GM12878 (cell line): ENCODE results near the gene MYCBPAP. TPM values are rescaled to one million over a fixed set of nuclear protein-coding genes. Genes with fewer than 3 reads are reported as not detected.

Experiments
- BCL11A ChIP-seq: IDR thresholded peaks from 2 replicates; pipeline ENCODE4 v1.6.1; 2011; ENCODE audit warnings: low read depth, low read length
- CHD1 ChIP-seq: IDR thresholded peaks from 2 replicates; pipeline ENCODE4 v1.6.1; 2012; ENCODE audit warnings: low read depth, low read length, improper control_type of control experiment
- FOXM1 ChIP-seq: IDR thresholded peaks from 2 replicates; pipeline ENCODE4 v1.6.1; 2012; ENCODE audit warnings: low read depth, mild to moderate bottlenecking, inconsistent platforms, low read length, moderate library complexity
- HCFC1 ChIP-seq: fragments of 150-350 bp; IDR thresholded peaks from 2 replicates; pipeline ENCODE4 v1.6.1; 2014; ENCODE audit warnings: low read length
- IKZF1 ChIP-seq: fragments of 450-650 bp; conservative IDR thresholded peaks from 2 replicates; pipeline ENCODE4 v1.6.1; 2017; ENCODE audit warnings: antibody characterized with exemption, mild to moderate bottlenecking
- IKZF2 ChIP-seq, 2 experiments: fragments of 450-650 bp; IDR thresholded peaks; 2 replicates each; pipeline ENCODE4 v1.6.1; 2017; ENCODE audit warnings: mild to moderate bottlenecking in 2 of 2, moderate library complexity in 2 of 2
- MXI1 ChIP-seq: fragments of 150-350 bp; IDR thresholded peaks from 2 replicates; pipeline ENCODE4 v1.6.1; 2011; ENCODE audit warnings: low read depth, mild to moderate bottlenecking, inconsistent platforms, low read length, improper control_type of control experiment
- NBN ChIP-seq: fragments of 450-650 bp; IDR thresholded peaks from 2 replicates; pipeline ENCODE4 v1.6.1; 2016
- NR2F1 ChIP-seq: fragments of 450-650 bp; conservative IDR thresholded peaks from 2 replicates; pipeline ENCODE4 v1.6.1; 2017; ENCODE audit warnings: mild to moderate bottlenecking
- POLR2AphosphoS5 ChIP-seq: IDR thresholded peaks from 2 replicates; pipeline ENCODE4 v1.6.1; 2011; ENCODE audit warnings: mild to moderate bottlenecking, low read length, inconsistent platforms
- RAD21 ChIP-seq: IDR thresholded peaks from 2 replicates; pipeline ENCODE4 v1.6.1; 2011; ENCODE audit warnings: mild to moderate bottlenecking, low read depth, low read length, moderate library complexity; ENCODE audit not compliant: insufficient read depth
- RELA ChIP-seq: fragments of 450-650 bp; IDR thresholded peaks from 2 replicates; pipeline ENCODE4 v1.8.0; 2014; ENCODE audit warnings: borderline replicate concordance; ENCODE audit not compliant: partially characterized antibody
- SMC3 ChIP-seq: IDR thresholded peaks from 2 replicates; pipeline ENCODE4 v1.6.1; 2011; ENCODE audit warnings: low read length, improper control_type of control experiment, borderline replicate concordance
- SUPT20H ChIP-seq: IDR thresholded peaks from 2 replicates; pipeline ENCODE4 v1.6.1; 2011; ENCODE audit warnings: low read depth, mild to moderate bottlenecking, low read length, moderate library complexity, borderline replicate concordance; ENCODE audit not compliant: control insufficient read depth
- TCF7 ChIP-seq: IDR thresholded peaks from 2 replicates; pipeline ENCODE4 v1.6.1; 2014; ENCODE audit warnings: antibody characterized with exemption, borderline replicate concordance
- YY1 ChIP-seq: IDR thresholded peaks from 2 replicates; pipeline ENCODE4 v1.6.1; 2011; ENCODE audit warnings: low read depth, mild to moderate bottlenecking, low read length
- ZNF384 ChIP-seq: IDR thresholded peaks from 2 replicates; pipeline ENCODE4 v1.6.1; 2012; ENCODE audit warnings: low read depth, mild to moderate bottlenecking, low read length, improper control_type of control experiment, borderline replicate concordance
- polyA plus RNA-seq, 11 experiments: library from polyadenylated mRNA; depleted of rRNA in 4 of 11; unstranded in 6 of 11; stranded (reverse) in 5 of 11; fragments of >200 nt; fragmentation: Nextera tagmentation in 4 of 11; fragmentation: Illumina TruSeq in 1 of 11; extraction: Ambion mirVana in 4 of 11; extraction: Trizol in 1 of 11; gene quantifications; 1 replicate in 1 of 11; 2 replicates in 10 of 11; pipeline versions ENCODE4 v1.2.1 to v1.2.3, GENCODE V29; 2011 to 2016; ENCODE audit warnings: inconsistent platforms in 2 of 11, missing spikeins in 2 of 11, low read depth in 1 of 11
- total RNA-seq, 4 experiments: library from RNA; depleted of rRNA in 3 of 4; stranded (reverse); fragments of >200 nt in 3 of 4; fragmentation: Illumina TruSeq in 1 of 4; extraction: Trizol in 1 of 4; gene quantifications; 2 replicates each; pipeline versions ENCODE4 v1.2.1 to v1.2.3, GENCODE V29; 2013 to 2021
- TF ChIP-seq, protein P1 (sequence below): IDR thresholded peaks from 2 replicates; pipeline ENCODE4 v1.6.1; 2012; ENCODE audit warnings: low read depth, low read length, improper control_type of control experiment
- TF ChIP-seq, protein P2 (sequence below): fragments of 150-350 bp; IDR thresholded peaks from 2 replicates; pipeline ENCODE4 v1.6.1; 2016; ENCODE audit warnings: low read depth, low read length
- TF ChIP-seq, protein P3 (sequence below), 3 experiments: IDR thresholded peaks in 2 of 3; conservative IDR thresholded peaks in 1 of 3; 2 replicates each; pipeline ENCODE4 v1.5.1; 2011; ENCODE audit warnings: low read depth in 3 of 3, low read length in 3 of 3, mild to moderate bottlenecking in 3 of 3, control low read depth in 2 of 3, moderate library complexity in 2 of 3, inconsistent platforms in 1 of 3, mixed read lengths in 1 of 3; ENCODE audit not compliant: control insufficient read depth in 2 of 3, insufficient read depth in 1 of 3; ENCODE audit errors: extremely low read depth in 1 of 3
- TF ChIP-seq, protein P4 (sequence below): IDR thresholded peaks from 2 replicates; pipeline ENCODE4 v1.6.1; 2012; ENCODE audit warnings: low read depth, low read length, improper control_type of control experiment

The MYCBPAP gene
- total and polyA plus RNA-seq, 10 of the 15 experiments (the other 5 are each of a cell fraction or from before 2014, with no cell fraction given) = 0.23 to 2.7 (median 1.5) TPM

DNA sequence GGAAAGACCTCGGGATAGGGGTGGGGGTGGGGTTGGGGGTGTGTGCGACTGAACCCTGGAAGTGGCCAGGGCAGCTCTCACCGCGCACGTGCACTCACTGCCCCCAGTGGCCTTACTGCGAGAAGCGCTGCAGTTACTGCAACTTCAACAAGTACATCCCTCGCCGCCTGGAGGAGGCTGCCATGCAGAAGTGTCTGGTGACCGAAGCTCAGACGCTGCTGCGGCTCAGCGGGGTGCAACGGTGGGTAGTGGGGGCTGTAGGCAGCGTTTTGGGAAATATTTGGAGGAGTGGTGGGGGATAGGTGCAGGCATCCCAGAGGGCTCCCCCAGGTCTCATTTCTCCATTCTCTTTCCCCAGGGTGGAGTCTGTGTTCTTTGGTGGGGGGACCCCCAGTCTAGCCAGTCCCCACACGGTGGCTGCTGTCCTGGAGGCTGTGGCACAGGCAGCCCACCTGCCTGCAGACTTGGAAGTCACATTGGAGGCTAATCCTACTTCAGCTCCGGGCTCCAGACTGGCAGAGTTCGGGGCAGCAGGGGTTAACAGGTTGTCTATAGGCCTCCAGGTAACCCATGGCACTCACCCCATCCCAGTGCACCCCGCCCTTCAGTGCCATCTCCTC lies 28.6 kb upstream of the MYCBPAP start (continued):
- TF ChIP-seq YY1 (0 out of 2 replicates have a peak, but pooled peaks have one; percentile 36), TCF7 (no peak), POLR2AphosphoS5 (no peak), IKZF2 (IDR thresholded peaks at IDR 0.05) (no peak), RAD21 (0 out of 2 replicates have a peak, but pooled peaks have one; percentile 24), NR2F1 (no peak), FOXM1 (no peak), MXI1 (peak; percentile 20; the same call in 1 of the 2 replicates), ZNF384 (no peak), BCL11A (no peak), HCFC1 (no peak), SMC3 (no peak), IKZF1 (no peak), SUPT20H (no peak), NBN (no peak), RELA (no peak), CHD1 (no peak)
- TF ChIP-seq, protein P1, sequence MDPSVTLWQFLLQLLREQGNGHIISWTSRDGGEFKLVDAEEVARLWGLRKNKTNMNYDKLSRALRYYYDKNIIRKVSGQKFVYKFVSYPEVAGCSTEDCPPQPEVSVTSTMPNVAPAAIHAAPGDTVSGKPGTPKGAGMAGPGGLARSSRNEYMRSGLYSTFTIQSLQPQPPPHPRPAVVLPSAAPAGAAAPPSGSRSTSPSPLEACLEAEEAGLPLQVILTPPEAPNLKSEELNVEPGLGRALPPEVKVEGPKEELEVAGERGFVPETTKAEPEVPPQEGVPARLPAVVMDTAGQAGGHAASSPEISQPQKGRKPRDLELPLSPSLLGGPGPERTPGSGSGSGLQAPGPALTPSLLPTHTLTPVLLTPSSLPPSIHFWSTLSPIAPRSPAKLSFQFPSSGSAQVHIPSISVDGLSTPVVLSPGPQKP = no peak
- TF ChIP-seq, protein P2, sequence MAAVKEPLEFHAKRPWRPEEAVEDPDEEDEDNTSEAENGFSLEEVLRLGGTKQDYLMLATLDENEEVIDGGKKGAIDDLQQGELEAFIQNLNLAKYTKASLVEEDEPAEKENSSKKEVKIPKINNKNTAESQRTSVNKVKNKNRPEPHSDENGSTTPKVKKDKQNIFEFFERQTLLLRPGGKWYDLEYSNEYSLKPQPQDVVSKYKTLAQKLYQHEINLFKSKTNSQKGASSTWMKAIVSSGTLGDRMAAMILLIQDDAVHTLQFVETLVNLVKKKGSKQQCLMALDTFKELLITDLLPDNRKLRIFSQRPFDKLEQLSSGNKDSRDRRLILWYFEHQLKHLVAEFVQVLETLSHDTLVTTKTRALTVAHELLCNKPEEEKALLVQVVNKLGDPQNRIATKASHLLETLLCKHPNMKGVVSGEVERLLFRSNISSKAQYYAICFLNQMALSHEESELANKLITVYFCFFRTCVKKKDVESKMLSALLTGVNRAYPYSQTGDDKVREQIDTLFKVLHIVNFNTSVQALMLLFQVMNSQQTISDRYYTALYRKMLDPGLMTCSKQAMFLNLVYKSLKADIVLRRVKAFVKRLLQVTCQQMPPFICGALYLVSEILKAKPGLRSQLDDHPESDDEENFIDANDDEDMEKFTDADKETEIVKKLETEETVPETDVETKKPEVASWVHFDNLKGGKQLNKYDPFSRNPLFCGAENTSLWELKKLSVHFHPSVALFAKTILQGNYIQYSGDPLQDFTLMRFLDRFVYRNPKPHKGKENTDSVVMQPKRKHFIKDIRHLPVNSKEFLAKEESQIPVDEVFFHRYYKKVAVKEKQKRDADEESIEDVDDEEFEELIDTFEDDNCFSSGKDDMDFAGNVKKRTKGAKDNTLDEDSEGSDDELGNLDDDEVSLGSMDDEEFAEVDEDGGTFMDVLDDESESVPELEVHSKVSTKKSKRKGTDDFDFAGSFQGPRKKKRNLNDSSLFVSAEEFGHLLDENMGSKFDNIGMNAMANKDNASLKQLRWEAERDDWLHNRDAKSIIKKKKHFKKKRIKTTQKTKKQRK = no peak
- TF ChIP-seq, protein P3, sequence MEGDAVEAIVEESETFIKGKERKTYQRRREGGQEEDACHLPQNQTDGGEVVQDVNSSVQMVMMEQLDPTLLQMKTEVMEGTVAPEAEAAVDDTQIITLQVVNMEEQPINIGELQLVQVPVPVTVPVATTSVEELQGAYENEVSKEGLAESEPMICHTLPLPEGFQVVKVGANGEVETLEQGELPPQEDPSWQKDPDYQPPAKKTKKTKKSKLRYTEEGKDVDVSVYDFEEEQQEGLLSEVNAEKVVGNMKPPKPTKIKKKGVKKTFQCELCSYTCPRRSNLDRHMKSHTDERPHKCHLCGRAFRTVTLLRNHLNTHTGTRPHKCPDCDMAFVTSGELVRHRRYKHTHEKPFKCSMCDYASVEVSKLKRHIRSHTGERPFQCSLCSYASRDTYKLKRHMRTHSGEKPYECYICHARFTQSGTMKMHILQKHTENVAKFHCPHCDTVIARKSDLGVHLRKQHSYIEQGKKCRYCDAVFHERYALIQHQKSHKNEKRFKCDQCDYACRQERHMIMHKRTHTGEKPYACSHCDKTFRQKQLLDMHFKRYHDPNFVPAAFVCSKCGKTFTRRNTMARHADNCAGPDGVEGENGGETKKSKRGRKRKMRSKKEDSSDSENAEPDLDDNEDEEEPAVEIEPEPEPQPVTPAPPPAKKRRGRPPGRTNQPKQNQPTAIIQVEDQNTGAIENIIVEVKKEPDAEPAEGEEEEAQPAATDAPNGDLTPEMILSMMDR (IDR thresholded peaks at IDR 0.05 in 2 of 3, conservative IDR thresholded peaks at IDR 0.05 in 1 of 3; ENCODE audit: control insufficient read depth in 2 of 3, extremely low read depth in 1 of 3, insufficient read depth in 1 of 3, low read depth in 3 of 3, low read length in 3 of 3) = peak; percentile 57 to 76 (median 61)
- TF ChIP-seq, protein P4, sequence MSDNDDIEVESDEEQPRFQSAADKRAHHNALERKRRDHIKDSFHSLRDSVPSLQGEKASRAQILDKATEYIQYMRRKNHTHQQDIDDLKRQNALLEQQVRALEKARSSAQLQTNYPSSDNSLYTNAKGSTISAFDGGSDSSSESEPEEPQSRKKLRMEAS = no peak; the same call in 1 of the 2 replicates
